HG02763 (cell line): ENCODE data around the gene RHOT2.

Experiments
- ATAC-seq: cut with Tn5 transposase; IDR thresholded peaks from one replicate; pipeline ENCODE4 v1.9.1; 2021; ENCODE audit warnings: mild to moderate bottlenecking, moderate library complexity; ENCODE audit not compliant: unreplicated experiment

The RHOT2 gene

DNA sequence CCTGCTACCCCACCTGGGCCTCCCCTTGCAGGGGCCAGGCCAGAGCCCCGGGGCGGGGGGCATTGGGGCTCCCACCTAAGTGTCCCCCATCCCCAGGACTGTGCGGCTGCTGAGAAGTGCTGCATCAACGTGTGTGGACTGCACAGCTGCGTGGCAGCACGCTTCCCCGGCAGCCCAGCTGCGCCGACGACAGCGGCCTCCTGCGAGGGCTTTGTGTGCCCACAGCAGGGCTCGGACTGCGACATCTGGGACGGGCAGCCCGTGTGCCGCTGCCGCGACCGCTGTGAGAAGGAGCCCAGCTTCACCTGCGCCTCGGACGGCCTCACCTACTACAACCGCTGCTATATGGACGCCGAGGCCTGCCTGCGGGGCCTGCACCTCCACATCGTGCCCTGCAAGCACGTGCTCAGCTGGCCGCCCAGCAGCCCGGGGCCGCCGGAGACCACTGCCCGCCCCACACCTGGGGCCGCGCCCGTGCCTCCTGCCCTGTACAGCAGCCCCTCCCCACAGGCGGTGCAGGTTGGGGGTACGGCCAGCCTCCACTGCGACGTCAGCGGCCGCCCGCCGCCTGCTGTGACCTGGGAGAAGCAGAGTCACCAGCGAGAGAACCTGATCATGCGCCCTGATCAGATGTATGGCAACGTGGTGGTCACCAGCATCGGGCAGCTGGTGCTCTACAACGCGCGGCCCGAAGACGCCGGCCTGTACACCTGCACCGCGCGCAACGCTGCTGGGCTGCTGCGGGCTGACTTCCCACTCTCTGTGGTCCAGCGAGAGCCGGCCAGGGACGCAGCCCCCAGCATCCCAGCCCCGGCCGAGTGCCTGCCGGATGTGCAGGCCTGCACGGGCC lies 35.2 kb upstream of the RHOT2 start:
- ATAC-seq, result no peak

DNA sequence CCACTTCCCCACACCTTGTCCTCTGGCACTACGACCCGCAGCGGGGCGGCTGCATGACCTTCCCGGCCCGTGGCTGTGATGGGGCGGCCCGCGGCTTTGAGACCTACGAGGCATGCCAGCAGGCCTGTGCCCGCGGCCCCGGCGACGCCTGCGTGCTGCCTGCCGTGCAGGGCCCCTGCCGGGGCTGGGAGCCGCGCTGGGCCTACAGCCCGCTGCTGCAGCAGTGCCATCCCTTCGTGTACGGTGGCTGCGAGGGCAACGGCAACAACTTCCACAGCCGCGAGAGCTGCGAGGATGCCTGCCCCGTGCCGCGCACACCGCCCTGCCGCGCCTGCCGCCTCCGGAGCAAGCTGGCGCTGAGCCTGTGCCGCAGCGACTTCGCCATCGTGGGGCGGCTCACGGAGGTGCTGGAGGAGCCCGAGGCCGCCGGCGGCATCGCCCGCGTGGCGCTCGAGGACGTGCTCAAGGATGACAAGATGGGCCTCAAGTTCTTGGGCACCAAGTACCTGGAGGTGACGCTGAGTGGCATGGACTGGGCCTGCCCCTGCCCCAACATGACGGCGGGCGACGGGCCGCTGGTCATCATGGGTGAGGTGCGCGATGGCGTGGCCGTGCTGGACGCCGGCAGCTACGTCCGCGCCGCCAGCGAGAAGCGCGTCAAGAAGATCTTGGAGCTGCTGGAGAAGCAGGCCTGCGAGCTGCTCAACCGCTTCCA lies 34.4 kb upstream of the RHOT2 start:
- ATAC-seq, result no peak

DNA sequence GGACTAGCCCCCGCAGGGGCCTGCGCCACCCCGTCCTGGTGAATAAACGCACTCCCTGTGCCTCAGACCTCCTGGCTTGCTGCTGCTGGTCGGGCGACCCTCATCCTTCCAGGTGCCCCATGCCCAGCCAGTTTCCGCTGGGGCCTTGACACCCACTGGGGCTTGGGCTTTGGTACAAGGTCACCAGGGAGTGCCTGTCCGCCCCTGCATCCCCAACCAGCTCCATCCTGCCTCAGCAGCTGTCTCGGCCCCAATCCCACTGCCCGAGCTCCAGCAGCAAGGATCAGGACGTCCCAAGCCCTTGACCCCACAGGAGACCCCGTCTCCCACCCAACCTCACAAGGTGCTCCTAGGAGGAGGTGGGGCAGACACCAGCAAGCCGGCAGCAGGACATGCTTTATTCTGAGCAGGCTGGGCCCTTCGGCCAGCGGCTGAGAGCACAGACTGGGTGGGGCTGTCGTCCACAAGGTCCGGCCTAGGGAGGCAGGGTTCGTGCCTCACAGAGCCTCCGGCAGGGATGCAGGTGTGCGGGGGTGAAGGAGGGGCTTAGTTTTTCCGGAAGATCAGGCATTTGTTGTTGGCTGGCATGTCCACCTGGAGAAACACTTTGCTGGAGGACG lies 33.8 kb upstream of the RHOT2 start:
- no peak for ATAC-seq

DNA sequence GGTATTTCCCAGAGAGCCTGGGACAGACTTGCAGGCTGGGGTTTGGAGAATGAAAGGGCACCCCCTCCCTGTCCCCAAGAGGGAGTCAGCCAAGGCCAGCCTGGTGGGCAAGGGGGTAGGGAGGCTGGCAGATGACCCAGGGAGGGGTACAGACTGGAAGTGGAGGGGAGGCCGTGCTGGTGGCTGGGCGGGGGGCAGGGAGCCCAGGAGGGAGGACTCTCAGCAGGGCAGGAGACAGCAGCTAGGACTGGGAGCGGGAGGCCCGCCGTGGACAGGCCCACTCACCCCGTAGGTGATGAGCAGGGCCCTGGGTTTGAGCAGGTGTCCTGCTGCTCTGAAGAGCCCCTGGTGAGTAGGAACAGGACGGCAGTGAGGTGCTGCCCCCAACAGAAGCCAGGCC lies 32.9 kb upstream of the RHOT2 start:
- ATAC-seq, result no peak

DNA sequence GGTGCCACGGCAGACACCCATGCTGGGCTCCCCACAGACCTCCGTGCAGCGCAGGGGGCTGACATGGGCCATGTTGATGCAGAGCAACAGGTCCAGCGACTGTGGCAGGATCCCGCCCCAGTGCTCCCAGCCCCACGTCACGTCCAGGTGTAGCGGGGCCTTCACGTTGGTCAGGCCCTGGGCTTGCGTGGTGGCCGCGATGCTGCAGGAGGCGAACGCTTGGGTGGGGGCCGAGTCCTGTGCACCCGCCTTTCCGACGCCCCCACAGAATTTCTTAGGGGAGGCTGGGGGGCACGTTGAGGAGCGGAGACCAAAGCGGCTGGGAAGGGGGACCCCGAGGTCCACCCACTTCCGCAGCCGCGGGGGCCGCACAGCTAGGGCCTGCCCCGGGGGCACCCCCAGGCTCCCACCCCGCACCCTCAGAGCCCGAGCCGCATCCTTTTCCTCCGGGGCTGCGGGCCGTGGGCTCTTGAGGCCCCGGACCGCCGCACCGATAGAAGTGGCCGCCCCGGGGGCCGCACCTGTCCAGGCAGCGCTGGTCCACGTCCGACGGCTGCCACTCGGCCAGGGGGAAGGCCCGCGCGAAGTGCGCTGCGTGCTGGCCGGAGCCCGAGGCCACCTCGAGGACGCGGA lies 32.2 kb upstream of the RHOT2 start:
- ATAC-seq, result no peak

DNA sequence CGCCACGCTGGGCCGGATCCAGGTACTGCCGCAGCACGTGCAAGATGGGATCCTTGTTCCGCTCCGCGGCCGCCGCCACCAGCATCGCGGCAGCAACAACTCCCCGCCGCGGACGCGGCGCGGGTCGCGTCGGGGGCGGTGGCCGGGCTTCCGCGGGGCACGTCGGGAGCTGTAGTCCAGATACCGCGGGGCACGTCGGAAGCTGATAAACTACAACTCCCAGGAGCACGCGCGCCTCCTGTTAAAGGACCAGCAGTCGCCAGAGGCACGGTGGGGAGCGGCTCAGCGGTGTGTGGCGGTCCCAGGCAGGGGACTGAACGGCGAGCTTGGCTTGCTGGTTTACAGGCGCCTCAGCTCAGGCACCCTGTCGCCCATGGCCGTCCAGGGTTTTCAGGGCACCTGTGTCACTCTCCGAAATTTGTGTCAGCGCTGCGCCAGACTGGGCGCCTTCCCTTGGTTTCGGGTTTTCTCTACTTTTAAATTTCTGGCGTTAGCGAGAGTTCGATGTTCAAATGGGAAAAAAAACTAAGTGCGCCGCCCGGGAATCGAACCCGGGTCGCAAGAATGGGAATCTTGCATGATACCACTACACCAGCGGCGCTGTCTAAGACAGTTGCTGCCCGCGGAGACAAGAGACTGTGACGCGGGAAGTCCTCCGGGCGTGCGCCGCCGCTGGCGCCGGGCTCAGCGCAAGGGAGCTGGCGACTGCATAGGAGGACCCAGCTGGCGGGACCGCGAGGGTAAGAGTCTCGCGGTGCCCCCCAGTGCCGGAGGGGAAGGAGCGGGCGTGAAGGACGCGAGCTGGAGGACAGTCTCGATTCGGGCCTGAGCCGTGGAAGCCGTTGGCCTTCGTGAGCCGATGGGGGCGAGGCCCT lies 31.5 kb upstream of the RHOT2 start, which contains the start of gene METTL26:
Gene METTL26, minus strand, starts transcription at position 100 of the 875 bp plus-strand sequence. Its CDS starts 15 bp downstream, at position 85.
- ATAC-seq, result peak; percentile 76

DNA sequence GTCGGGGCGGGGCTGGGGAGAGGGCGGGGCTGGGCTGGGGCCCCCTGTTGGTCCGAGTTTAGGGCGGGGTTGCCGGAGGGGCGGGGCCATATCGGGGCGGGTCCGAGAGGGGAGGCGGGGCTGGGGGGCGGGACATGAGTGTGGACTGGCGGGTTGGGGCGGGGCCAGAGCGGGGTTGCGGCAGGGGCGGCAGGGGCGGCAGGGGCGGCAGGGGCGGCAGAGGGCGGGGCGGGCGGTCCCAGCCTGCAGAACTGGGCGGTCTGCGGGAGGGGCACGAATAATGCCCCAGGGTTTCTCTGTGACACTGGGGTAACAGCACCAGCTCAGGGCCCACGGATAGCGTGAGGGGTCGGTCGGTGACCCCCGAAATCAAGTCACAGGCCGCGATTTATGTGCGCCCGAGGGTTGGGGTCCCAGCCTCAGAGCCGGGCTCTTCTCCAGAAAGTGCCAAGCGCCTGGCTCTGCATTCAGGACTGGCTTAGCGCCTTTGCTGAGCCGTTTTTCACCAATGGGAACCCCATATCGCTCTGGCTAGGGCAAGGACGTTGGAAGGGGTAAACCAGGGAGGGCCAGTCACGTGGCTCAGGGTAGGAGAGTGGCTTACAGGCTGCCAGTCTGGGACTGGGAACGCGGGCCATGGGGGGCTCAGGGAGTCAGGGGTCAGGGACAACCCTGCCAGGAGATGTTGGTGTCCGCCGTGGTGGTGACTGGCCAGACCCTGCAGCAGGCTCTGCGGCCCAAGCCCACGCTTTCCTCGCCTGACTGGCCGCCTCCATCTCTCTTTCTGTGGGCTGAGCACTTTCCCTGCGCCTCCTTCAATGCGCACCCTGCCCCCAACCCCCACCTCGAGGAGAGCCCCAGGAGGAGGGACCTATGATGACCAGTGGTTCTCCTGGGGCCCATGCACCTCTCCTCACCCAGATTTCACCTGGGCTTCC lies 30.6 kb upstream of the RHOT2 start:
- ATAC-seq, result no peak

DNA sequence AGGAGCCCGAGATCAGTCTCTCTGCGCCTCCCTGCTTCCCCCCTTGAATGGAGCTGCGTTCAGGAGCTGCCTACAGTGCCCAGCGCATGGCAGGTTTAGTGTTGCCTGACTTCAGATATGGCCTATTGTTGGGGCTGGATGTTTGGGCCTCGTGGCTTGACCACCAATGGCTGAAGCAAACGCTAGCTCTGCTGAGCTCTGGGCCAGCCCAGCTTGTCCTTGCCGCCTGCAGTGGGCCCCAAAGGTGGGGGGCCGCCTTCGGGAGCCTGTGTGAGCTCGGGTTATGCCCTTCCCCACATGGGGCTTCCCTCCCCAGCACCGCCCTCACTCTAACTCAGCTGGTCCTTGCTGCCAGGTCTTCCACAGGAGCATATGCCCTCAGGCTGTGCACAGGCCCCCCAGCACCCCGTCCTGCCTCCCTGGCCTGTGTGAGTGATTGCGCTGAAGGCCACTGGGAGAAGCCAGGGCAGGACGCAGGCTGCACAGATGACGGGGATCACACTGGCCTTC lies 29.8 kb upstream of the RHOT2 start:
- ATAC-seq, result no peak

DNA sequence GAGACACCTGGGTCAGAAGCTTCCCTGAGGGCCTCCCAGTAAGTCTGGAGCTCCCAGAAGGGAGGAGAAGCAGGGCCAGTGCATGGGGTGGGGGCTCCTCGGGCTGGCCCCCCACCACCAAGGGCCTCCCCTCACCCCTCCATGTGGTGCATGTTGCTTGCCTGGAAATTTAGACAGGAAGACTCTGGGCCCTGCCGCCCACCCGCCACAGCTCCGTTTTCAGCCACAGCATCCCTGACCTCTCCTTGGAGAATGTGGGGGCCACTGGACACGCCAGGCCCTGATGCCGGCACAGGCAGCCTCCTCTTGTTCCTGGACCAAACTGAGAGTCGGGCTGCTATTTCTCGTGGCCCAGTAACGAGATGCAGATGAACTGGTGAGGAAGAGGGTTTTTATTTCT lies 29.1 kb upstream of the RHOT2 start:
- ATAC-seq, result no peak

DNA sequence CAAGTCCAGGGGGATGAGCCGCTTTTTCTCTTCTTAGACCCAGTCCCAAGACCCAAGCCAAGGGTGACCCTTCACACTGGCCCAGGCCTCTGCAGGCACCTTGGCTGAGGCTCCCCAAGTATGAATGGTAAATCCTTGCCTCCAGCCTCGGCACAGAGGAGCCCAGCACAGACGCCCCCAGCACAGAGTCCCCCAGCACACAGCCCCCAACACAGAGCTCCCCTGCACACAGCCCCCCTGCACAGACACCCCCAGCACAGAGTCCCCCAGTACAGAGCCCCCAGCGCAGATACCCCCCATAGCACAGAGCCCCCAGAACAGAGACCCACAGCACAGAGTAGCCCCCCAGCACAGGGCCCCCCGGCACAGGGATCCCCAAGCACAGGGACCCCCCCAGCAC lies 27.3 kb upstream of the RHOT2 start:
- ATAC-seq, result no peak

DNA sequence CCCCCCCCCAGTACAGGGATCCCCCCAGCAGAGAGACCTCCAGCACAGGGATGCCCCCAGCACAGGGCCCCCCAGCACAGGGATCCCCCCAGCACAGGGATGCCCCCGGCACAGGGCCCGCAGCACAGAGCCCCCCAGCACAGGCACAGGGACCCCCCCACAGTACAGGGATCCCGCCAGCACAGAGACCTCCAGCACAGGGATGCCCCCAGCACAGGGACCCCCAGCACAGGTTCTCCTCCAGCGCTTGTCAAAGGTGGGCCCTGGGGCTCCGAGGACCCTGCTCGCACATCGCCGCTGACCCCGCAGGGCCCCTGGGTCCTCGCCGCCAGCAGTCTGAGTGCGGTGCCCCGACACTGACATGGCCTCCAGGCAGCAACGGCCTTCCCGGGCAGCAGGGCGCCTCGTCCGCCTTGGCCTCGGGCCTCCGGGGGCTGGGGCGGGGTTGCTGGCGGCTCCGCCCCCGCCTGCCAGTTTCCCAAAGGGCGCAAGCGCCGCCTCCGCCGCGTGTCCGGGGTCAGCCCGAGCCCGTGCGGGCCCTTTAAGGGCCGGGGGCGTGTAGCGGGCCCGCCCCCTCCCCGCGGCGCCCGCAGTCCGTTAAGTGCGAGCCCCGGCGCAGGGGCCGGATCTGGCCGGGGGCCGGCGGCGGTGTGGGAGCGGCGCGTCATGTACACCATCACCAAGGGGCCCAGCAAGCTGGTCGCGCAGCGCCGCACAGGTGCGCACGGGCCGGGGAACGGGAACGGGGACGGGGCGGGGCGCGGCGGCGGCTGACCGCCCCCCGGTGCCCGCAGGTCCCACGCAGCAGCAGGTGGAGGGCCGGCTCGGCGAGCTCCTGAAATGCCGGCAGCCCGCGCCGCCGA lies 26.4 kb upstream of the RHOT2 start, which contains the start of gene MCRIP2:
Gene MCRIP2, plus strand, starts transcription at position 503 of the 863 bp plus-strand sequence. Its CDS starts 164 bp downstream, at position 667.
- peak; percentile 54 for ATAC-seq

DNA sequence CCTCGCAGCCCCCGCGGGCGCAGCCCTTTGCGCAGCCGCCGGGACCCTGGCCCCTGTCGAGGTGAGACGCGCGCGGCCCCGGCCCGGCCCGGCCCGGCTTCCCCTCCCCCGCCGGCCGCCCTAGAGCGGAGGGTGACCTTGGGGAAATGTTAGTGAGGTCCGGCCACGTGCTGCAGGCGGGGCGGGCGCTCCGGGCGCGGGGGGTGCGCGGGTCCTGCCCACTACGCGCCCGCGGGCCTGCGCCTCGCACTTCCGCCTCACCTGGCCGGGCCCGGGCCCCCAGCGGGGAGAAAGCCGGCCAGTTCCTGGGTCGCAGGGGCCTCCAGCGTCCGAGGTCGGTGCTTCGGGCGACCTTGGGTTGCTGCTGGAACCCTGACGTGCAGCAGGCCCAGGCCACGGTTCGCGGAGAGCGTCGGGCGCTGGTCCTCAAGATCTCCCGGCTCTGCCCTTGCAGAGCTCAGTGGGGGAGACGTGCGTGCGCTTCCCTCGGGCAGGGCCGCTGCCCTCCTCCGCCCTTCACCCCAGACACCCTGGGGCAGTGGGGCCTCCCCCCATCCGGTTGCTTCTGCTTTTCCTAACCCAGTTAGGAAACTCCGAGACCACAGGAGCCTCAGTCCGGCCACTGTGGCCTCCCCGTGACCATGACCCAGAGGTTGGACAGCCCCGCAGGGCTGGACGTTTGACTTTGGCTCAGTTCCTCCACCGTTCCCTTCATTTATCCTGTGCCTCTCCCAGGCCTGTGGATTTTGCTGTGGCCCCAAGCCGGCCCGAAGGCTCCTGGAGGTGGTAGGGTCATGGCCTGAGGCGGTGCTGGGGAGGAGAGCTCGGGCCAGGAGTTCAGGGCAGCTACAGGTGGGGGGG lies 25.5 kb upstream of the RHOT2 start:
- peak; percentile 37 for ATAC-seq

DNA sequence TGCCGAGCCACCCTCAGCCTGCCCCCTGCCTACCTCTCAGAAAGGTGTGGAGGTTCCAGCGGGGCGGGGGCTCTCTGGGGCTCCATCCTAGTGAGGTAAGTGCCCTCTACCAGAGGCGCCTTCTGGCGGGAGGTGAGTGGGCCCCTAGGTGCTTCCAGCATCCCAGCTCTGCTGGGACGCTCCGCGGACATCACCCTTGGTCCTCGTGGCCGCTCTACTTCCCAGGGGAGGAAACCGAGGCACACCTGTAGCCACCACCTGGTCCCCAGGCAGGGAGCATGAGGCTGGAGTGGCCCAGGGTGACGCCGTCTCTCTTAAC lies 24.9 kb upstream of the RHOT2 start:
- no peak for ATAC-seq

DNA sequence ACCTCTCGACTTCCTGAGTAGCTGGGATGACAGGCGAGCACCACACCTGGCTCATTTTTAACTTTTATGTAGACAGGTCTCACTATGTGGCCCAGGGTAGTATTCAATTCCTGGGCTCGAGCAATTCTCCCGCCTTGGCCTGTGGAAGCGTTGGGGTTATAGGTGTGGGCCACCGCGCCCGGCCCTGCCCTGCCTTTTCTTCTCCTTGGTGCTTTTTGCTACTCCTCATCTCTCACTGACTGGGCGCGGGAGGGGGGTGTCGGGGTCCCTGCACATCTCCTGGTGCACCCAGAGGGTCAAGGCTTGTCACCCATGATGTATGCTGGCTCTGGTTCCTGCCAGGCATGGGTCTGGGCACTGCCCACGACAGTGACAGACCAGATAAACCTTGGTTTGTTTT lies 23.4 kb upstream of the RHOT2 start:
- ATAC-seq, result no peak

DNA sequence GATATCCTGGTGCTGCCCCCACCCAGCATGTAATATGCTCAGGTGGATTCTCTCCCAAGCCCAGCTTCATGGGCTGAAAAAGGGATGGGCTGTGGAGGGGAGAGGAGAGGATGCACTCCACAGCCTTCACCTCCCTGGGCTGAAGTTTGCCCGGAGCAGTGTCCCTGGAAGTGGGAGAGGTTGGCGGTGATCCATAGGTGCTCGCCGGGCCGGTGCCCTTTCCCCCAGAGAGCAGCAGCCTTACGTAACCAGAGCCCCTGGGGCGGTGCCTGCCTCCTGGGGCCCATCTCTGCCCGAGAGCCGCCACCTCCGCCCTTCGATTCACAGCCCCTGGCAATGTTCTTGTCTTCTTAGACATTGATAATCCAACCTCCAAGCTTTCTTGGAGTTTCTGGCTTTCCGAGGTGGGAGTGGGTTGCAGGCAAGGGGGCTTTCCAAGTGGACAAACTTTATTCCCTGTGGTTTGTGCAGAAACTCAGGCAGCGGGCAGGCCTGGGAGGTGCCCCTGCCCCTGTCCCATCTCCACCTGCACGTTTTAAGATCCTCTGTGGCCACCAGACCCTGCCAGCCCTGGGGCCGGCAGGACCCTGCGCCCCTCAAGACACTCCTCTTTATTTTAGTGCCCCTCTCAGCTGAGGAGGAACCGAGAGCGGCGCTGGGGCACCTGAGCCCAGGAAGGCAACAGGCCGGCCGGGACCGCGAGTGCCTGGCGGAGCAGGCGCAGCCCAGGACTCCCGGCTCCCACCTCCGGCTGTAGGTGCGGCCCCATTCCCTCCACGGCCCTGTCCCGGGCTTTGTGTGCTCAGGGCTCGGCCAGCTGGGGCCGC lies 21.9 kb upstream of the RHOT2 start:
- no peak for ATAC-seq

DNA sequence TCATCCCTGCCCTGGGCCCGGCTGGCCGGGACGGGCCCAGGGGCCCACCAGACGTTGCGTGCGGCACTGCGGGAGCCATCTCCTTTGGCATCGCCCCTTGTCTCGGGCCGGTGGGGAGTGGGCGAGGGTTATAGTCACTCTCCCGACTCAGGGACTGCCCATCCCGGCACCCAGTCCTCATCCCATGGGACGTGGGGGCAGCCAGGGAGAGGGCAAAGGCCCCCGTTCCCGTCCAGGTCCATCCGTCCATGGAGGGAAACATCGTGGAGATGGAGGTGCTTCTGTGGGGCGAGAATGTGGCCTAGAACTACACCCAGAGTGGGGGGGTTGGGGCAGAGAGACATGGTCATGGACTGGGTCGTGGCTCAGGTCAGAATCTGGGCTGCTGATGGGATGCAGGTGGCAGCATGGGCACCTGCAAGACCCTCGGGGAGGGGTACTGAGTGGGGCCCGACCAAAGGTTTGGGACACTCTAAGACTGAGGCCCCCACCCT lies 21.2 kb upstream of the RHOT2 start:
- no peak for ATAC-seq
